GM23248 (cell line): ENCODE measurements around the gene PRSS33.

Source experiments
- EZH2 ChIP-seq: fragments of 200-600 bp; sonication (generic); IDR thresholded peaks from 2 replicates; pipeline ENCODE4 v1.6.1; 2018; ENCODE audit warnings: antibody characterized with exemption, mild to moderate bottlenecking; ENCODE audit not compliant: insufficient read depth, poor library complexity, severe bottlenecking
- EZH2phosphoT487 ChIP-seq: fragments of 200-600 bp; sonication (generic); IDR thresholded peaks from 2 replicates; pipeline ENCODE4 v1.6.1; 2018; ENCODE audit warnings: antibody characterized with exemption, moderate library complexity, mild to moderate bottlenecking, low read depth; ENCODE audit not compliant: insufficient read depth

DNA sequence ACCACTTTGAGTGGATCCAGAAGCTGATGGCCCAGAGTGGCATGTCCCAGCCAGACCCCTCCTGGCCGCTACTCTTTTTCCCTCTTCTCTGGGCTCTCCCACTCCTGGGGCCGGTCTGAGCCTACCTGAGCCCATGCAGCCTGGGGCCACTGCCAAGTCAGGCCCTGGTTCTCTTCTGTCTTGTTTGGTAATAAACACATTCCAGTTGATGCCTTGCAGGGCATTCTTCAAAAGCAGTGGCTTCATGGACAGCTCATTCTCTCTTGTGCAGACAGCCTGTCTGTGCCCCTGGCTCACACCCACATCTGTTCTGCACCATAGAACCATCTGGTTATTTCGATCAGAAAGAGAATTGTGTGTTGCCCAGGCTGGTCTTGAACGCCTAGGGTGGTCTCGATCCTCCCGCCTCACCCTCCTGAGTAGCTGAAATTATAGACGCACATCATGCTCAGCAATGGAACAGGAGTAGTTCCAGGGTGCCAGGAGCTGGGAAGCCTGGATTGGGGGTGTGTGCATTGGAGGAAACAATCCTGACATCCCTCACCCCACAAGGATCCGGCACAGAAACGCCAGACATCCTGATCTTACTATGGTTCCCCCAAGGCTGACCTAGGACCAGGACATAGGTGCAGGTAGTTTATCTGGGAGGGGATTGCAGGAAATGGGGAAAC is 34.3 kb upstream of the PRSS33 start:
- TF ChIP-seq EZH2 (no peak), EZH2phosphoT487 (no peak)
